Thoracic aorta (tissue), 2 donors: ENCODE results near the gene NBPF1. TPM values are rescaled to one million over a fixed set of nuclear protein-coding genes. Genes with fewer than 3 reads are reported as not detected.
"Not testable (repeated sequence)": the region's sequence is repeated elsewhere in the genome, so short reads cannot be mapped to it uniquely, and the experiment has no call there.

Experiments used
- ATAC-seq: fragments of 150-250 bp; one replicate; pipeline ENCODE4 v1.8.0; 2017; ENCODE audit warnings: low read depth; ENCODE audit not compliant: insufficient number of reproducible peaks, low FRiP score
- DNase-seq: peaks from one replicate; pipeline ENCODE4 v3.0.0-alpha.2; 2020; ENCODE audit warnings: low spot score
- H3K27ac ChIP-seq, 2 donors: fragments of 200-600 bp; sonication (generic); 1 replicate in 1 of 2; 2 replicates in 1 of 2; pipeline ENCODE4 v1.5.1; 2016; ENCODE audit warnings: mild to moderate bottlenecking in 2 of 2, moderate library complexity in 2 of 2
- H3K27me3 ChIP-seq: fragments of 200-600 bp; sonication (generic); replicated peaks from 2 replicates; pipeline ENCODE4 v1.6.0; 2016; ENCODE audit warnings: mild to moderate bottlenecking; ENCODE audit not compliant: insufficient read depth
- H3K36me3 ChIP-seq: fragments of 200-600 bp; sonication (generic); one replicate; pipeline ENCODE4 v1.5.1; 2016
- H3K4me1 ChIP-seq, 2 donors: fragments of 200-600 bp; sonication (generic); 1 replicate in 1 of 2; 2 replicates in 1 of 2; pipeline versions ENCODE4 v1.5.1 to v1.6.0; 2016; ENCODE audit warnings: low read depth in 2 of 2, mild to moderate bottlenecking in 1 of 2; ENCODE audit not compliant: control insufficient read depth in 1 of 2
- H3K4me3 ChIP-seq: fragments of 200-600 bp; sonication (generic); 2 replicates; pipeline ENCODE4 v1.5.1; 2016; ENCODE audit warnings: mild to moderate bottlenecking
- H3K9me3 ChIP-seq: fragments of 200-600 bp; sonication (generic); 2 replicates; pipeline ENCODE4 v1.5.1; 2016
- total RNA-seq, 2 donors: library from RNA; depleted of rRNA; stranded (reverse); fragments of >200 nt; gene quantifications; one replicate each; pipeline versions ENCODE4 v1.1.0 to v1.2.3, GENCODE V29; 2016
- TF ChIP-seq, protein P1 (sequence below): fragments of 200-600 bp; sonication (generic); IDR thresholded peaks from one replicate; pipeline ENCODE4 v1.5.1; 2019; ENCODE audit warnings: antibody characterized with exemption

The NBPF1 gene
- total RNA-seq, 2 donors from 2014 or later, result 21.0 to 63.2 TPM

DNA sequence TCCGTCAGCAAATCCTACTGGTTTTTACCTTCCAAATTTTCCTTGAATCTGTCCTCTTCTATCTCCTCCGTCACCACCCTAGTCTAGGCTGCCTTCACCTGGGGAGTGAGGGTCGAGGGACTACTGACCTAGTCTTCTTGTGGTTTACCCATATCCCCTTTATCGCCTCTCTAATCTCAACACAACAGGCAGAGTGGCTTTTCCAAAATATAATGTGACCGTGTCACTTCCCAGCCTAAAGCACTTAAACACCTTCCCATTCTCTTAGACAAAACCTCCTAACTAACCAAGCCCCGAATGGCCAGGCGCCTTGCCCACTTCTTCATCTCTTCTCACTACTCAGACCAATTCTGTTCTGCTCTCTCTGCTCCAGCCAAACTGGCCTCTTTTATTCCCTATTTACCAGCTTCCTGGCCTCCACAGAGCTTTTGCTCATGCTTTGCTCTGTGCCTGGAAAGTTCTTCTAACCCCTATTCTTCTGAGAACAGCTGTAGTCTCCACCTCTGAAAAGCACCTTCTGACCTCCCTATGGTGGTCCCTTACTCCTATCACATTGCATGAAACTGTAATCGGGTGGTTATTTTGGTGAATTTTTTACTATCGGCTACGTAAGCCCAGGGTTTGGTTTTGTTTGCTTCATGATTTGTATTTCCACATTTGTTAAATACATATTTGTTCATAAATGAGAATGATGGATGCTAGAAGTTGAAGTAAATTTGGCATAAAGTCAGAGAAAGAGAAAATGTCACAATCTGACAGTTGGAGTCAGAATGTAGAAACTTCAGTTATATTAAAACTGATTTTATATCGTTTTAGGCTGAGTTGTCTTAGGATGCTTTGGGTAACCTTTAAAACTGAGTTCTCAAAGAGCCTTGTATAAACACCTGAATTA lies 1.2 kb upstream of the NBPF1 start:
- DNase-seq, result no peak
- peaks cover 15 to 22% of the 10 kb centered on the region in 2 donors for H3K4me1 ChIP-seq
- H3K36me3 ChIP-seq, result no peaks in the 10 kb centered on the region
- no peak overlapping the region for H3K27ac ChIP-seq
- no peaks in the 10 kb centered on the region for H3K27me3 ChIP-seq
- no peaks in the 10 kb centered on the region for H3K9me3 ChIP-seq
- no peak overlapping the region for H3K4me3 ChIP-seq
- ATAC-seq, result no peak
- TF ChIP-seq, protein P1, sequence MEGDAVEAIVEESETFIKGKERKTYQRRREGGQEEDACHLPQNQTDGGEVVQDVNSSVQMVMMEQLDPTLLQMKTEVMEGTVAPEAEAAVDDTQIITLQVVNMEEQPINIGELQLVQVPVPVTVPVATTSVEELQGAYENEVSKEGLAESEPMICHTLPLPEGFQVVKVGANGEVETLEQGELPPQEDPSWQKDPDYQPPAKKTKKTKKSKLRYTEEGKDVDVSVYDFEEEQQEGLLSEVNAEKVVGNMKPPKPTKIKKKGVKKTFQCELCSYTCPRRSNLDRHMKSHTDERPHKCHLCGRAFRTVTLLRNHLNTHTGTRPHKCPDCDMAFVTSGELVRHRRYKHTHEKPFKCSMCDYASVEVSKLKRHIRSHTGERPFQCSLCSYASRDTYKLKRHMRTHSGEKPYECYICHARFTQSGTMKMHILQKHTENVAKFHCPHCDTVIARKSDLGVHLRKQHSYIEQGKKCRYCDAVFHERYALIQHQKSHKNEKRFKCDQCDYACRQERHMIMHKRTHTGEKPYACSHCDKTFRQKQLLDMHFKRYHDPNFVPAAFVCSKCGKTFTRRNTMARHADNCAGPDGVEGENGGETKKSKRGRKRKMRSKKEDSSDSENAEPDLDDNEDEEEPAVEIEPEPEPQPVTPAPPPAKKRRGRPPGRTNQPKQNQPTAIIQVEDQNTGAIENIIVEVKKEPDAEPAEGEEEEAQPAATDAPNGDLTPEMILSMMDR, result no peak

DNA sequence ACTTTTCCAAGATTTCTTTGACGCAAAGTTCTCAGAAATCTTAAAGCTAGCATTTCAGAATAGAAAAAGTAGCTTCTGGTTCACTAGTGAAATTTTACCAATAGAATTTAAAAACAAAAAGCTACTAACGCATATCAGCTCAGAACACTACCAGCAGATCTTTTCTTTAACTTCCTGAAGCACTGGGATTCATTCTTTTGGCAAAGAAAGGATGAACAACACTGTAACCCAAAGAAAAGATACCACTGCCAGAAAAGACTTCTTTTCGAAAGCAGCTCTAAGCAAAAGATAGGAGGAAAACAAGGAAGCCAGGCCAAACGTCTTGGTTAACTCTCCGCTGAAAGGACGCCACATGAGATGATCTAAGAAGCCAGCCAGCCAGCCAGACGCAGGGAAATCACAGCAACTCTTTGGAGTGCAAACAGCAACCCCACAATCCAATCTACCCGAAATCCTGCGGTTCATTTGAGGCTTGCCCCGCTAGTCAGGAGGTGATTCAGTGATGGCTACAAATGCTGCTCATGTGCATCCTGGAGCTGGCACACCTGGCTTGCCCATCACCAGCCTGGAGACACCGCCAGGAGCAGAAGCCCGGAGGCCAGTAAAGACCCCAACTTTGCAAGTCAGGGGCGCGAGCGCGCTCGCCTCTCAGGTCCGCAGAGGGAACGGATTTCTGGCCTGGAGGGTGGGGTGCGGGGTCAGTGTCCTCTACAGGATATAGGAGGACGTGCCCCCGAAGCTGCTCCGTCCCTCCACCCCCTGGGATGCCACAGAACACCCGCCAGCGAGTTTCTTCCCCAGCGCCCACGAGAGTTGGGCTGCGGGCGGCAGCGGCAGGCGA lies 812 bp downstream of the NBPF1 start:
- TF ChIP-seq, protein P1, result no peak
- no peaks in the 10 kb centered on the region for H3K27me3 ChIP-seq
- peaks cover 15 to 22% of the 10 kb centered on the region in 2 donors for H3K4me1 ChIP-seq
- no peak for ATAC-seq
- peak overlapping the region; percentile 9 to 36 for H3K27ac ChIP-seq
- H3K4me3 ChIP-seq, result peak overlapping the region; percentile 78
- H3K36me3 ChIP-seq, result peaks cover 11% of the 10 kb centered on the region
- DNase-seq, result no peak
- no peaks in the 10 kb centered on the region for H3K9me3 ChIP-seq

DNA sequence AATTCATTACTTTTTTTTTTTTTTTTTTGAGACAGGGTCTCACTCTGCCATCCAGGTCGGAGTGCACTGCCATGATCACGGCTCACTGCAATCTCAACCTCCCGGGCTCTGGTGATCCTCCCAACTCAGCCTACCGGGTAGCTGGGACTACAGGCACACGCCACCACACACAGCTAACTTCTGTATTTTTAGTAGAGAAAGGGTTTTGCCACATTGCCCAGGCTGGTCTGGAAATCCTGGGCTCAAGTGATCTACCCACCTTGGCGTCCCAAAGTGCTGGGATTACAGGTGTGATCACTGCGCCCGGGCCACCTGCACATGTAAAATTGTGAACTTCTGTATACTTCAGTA lies 1.4 kb downstream of the NBPF1 start:
- peaks cover 15 to 22% of the 10 kb centered on the region in 2 donors for H3K4me1 ChIP-seq
- H3K9me3 ChIP-seq, ATAC-seq, H3K27me3 ChIP-seq, DNase-seq: not testable (repeated sequence)
- H3K4me3 ChIP-seq, result peak overlapping the region; percentile 78
- H3K36me3 ChIP-seq, result peaks cover 12% of the 10 kb centered on the region
- H3K27ac ChIP-seq, result peak overlapping the region; percentile 9 to 36

DNA sequence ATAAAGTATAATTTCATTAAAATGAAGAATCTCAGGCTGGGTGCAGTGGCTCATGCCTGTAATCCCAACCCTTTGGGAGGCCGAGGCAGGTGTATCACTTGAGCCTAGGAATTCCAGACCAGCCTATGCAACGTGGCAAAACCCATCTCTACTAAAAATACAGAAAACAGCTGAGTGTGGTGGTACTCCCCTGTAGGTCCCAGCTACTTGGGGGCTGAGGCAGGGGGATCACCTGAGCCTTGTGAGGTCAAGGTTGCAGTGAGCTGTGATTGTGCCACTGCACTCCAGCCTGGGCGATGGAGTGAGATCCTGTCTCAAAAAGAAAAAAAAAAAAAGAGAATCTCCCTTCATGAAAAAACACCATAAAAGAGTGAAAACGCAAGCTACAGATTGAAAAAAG lies 2.2 kb downstream of the NBPF1 start:
- not testable (repeated sequence) for H3K27me3 ChIP-seq, ATAC-seq, H3K9me3 ChIP-seq, H3K4me3 ChIP-seq, DNase-seq, H3K27ac ChIP-seq
- Histone ChIP-seq H3K4me1 (peaks cover 15 to 28% of the 10 kb centered on the region in 2 donors), H3K36me3 (peaks cover 17% of the 10 kb centered on the region)

DNA sequence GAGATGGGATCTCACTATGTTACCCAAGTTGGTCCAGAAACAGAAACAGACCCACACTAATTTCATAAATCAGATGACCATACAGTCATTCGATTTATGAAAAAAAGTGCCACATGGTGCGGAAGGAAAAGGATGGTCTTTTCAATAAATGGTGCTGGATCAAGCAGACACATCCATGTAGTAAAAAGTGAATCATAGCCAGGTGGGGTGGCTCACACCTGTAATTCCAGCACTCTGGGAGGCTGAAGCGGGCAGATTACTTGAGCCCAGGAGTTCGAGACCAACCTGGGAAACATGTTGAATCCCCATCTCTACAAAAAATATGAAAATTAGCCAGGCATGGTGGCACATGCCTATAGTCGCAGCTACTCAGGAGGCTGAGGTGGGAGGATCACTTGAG lies 2.8 kb downstream of the NBPF1 start:
- ATAC-seq, DNase-seq, H3K4me3 ChIP-seq, H3K27ac ChIP-seq, H3K27me3 ChIP-seq, H3K9me3 ChIP-seq: not testable (repeated sequence)
- peaks cover 17% of the 10 kb centered on the region for H3K36me3 ChIP-seq
- peaks cover 15 to 34% of the 10 kb centered on the region in 2 donors for H3K4me1 ChIP-seq

DNA sequence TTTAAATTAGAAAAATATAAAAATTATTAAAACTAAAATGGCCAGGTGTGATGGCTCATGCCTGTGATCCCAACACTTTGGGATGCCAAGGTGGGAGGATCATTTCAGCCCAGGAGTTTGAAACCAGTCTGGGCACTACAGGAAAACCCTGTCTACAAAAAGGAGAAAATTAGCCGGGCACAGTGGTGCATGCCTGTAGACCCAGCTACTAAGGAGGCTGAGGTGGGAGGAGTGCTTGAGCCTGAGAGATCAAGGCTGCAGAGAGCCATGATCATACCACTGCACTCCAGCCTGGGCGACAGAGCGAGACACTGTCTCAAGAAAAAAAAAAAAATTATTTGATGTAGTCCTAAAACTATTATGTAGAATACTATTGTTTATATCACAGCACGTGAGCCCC lies 3.6 kb downstream of the NBPF1 start:
- DNase-seq, H3K9me3 ChIP-seq, H3K27me3 ChIP-seq, ATAC-seq, H3K27ac ChIP-seq, H3K4me3 ChIP-seq: not testable (repeated sequence)
- H3K4me1 ChIP-seq, result peaks cover 15 to 42% of the 10 kb centered on the region in 2 donors
- peaks cover 17% of the 10 kb centered on the region for H3K36me3 ChIP-seq
